HEK293 (cell line): ENCODE results near the gene DEF6.

Experiments
- CTCF ChIP-seq: fragments of 450-650 bp; formaldehyde crosslinking; IDR thresholded peaks from 2 replicates; pipeline ENCODE4 v1.5.1; 2016; ENCODE audit warnings: missing biosample characterization, missing genetic modification characterization
- TRIM28 ChIP-seq: IDR thresholded peaks from 2 replicates; pipeline ENCODE4 v1.6.1; 2011; ENCODE audit warnings: low read length, control low read depth, borderline replicate concordance
- ZBTB44 ChIP-seq: fragments of 450-650 bp; IDR thresholded peaks from 2 replicates; pipeline ENCODE4 v1.5.1; 2018; ENCODE audit warnings: missing biosample characterization, mild to moderate bottlenecking, missing genetic modification characterization
- ZNF146 ChIP-seq: fragments of 450-650 bp; formaldehyde crosslinking; IDR thresholded peaks from 2 replicates; pipeline ENCODE4 v1.5.1; 2016; ENCODE audit warnings: missing biosample characterization, missing genetic modification characterization
- ZNF157 ChIP-seq: fragments of 450-650 bp; formaldehyde crosslinking; IDR thresholded peaks from 2 replicates; pipeline ENCODE4 v1.5.1; 2016; ENCODE audit warnings: missing biosample characterization, missing genetic modification characterization
- ZNF292 ChIP-seq: fragments of 450-650 bp; formaldehyde crosslinking; IDR thresholded peaks from 2 replicates; pipeline ENCODE4 v1.5.1; 2016; ENCODE audit warnings: low read depth, missing biosample characterization, missing genetic modification characterization, borderline replicate concordance
- ZNF350 ChIP-seq: fragments of 450-650 bp; formaldehyde crosslinking; IDR thresholded peaks from 2 replicates; pipeline ENCODE4 v1.5.0; 2017; ENCODE audit warnings: missing biosample characterization, mild to moderate bottlenecking, missing genetic modification characterization
- ZNF416 ChIP-seq: fragments of 450-650 bp; formaldehyde crosslinking; IDR thresholded peaks from 2 replicates; pipeline ENCODE4 v1.5.1; 2016; ENCODE audit warnings: missing biosample characterization, missing genetic modification characterization

- TF ChIP-seq ZNF157 (tag by site-specific recombination) (no peak), CTCF (tag by site-specific recombination) (no peak), ZNF416 (tag by site-specific recombination) (no peak), ZNF292 (tag by site-specific recombination) (no peak), ZNF146 (no peak), ZNF350 (tag by site-specific recombination) (no peak), TRIM28 (no peak), ZBTB44 (tag by site-specific recombination) (no peak)
Measured at GRCh38 chr6:35248965-35249364, 48.7 kb upstream of the DEF6 start.
